Measurements from ENCODE around the gene PIM2.

DNA sequence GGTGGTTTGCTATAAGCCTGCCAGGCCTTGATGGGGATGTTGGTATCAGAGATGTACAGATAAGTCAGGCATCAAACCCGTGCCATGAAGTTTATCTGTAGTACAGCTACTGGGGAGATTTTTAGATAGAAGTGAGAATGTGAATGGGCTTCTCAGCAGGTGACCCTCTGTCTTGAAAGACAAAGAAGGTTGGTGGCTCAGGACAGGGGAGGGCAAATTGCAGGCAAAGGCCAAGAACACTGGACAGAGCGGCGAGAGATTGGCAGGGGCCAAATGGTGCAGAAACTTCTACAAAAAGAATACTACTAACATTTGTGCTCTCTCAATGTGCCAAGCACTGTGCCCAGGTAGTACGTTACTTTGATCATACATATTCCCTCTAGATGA lies 1.9 kb upstream of the PIM2 start:
- TF ChIP-seq EZH2 (IDR thresholded peaks at IDR 0.05) (no peak), POLR2AphosphoS5 (IDR thresholded peaks at IDR 0.05; ENCODE audit: borderline replicate concordance, low read depth, low read length) (no peak), FOXP2 (optimal IDR thresholded peaks at IDR 0.05; ENCODE audit: control extremely low read depth, extremely low read length, insufficient read depth) (no peak)
